ENCODE results near the gene SH3D19.

Gene SH3D19

DNA sequence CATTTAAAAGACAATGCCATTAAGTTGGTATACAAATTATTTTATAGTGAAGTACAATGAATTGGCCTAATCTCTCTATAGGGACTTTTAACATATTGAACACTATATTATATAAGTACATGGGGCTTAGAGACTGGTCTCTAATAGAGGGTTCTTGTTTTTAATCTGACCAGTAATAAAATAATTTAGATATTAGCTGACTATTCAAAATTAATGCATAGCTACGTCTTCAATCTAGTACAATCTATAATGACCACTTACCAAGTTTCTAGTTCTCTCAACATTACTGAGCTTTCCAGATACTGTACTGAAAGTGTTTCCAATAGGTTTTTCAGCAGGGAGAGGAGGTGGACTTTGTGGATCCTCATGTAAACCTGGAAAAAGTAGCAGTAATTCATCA, 166.4 kb downstream of the SH3D19 start:
- no CpG with 5 or more reads among the region's 1 CpG for WGBS (ENCODE audit: insufficient coverage)
- H3K27me3 ChIP-seq (replicated peaks in 2 of 5; ENCODE audit: control insufficient read depth in 4 of 5, insufficient read depth in 5 of 5, low read length in 4 of 5) = no peaks in the 10 kb centered on the region
- H3K4me3 ChIP-seq (ENCODE audit: control insufficient read depth in 1 of 7, extremely low read depth in 1 of 7, insufficient read depth in 4 of 7, low read depth in 2 of 7, low read length in 6 of 7) = no peak overlapping the region
- H3K36me3 ChIP-seq (ENCODE audit: control insufficient read depth in 4 of 4, insufficient read depth in 4 of 4, low read length in 3 of 4) = no peaks in the 10 kb centered on the region
- no peak for DNase-seq
- H3K9me3 ChIP-seq (ENCODE audit: control extremely low read depth in 1 of 5, control insufficient read depth in 4 of 5, insufficient read depth in 2 of 5, low read depth in 1 of 5, low read length in 4 of 5) = no peaks in the 10 kb centered on the region
- CTCF ChIA-PET = no interaction called here
- no peak overlapping the region for H3K27ac ChIP-seq (ENCODE audit: insufficient read depth in 1 of 2, low read depth in 1 of 2, low read length in 2 of 2, poor library complexity in 1 of 2, severe bottlenecking in 2 of 2)
- no peaks in the 10 kb centered on the region for H3K4me1 ChIP-seq (ENCODE audit: control extremely low read depth in 1 of 4, control insufficient read depth in 4 of 4, insufficient read depth in 4 of 4, low read length in 3 of 4)
- POLR2A ChIA-PET = interaction anchor here (0.5 kb wide), 1 partner anchor 16 kb away, joined by 3 read pairs; no protein-coding TSS in a partner anchor

DNA sequence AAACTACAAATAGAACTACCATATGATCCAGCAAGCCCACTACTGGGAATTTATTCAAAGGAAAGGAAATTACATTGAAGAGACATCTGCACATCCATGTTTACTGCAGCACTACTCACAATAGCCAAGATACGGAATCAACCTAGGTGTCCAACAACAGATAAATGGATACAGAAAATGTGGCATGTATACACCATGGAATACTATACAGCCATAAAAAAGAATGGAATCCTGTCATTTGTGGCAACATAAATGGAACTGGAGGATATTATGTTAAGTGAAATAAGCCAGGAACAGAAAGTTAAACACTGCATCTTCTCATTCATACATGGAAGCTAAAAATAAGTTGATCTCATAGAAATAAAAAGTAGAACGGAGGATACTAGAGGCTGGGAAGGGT, 167.9 kb downstream of the SH3D19 start:
- Histone ChIP-seq H3K4me3 (ENCODE audit: control insufficient read depth in 1 of 7, extremely low read depth in 1 of 7, insufficient read depth in 4 of 7, low read depth in 2 of 7, low read length in 6 of 7) (no peak overlapping the region), H3K36me3 (ENCODE audit: control insufficient read depth in 4 of 4, insufficient read depth in 4 of 4, low read length in 3 of 4) (no peaks in the 10 kb centered on the region), H3K9me3 (ENCODE audit: control extremely low read depth in 1 of 5, control insufficient read depth in 4 of 5, insufficient read depth in 2 of 5, low read depth in 1 of 5, low read length in 4 of 5) (no peaks in the 10 kb centered on the region), H3K4me1 (ENCODE audit: control extremely low read depth in 1 of 4, control insufficient read depth in 4 of 4, insufficient read depth in 4 of 4, low read length in 3 of 4) (peaks cover 0 to 4% (median 0%) of the 10 kb centered on the region in 4 experiments), H3K27ac (ENCODE audit: insufficient read depth in 1 of 2, low read depth in 1 of 2, low read length in 2 of 2, poor library complexity in 1 of 2, severe bottlenecking in 2 of 2) (no peak overlapping the region), H3K27me3 (replicated peaks in 2 of 5; ENCODE audit: control insufficient read depth in 4 of 5, insufficient read depth in 5 of 5, low read length in 4 of 5) (no peaks in the 10 kb centered on the region)
- ChIA-PET POLR2A (no interaction called here), CTCF (interaction anchor here (0.5 to 0.6 kb wide), 2 partner anchors 225 to 226 kb away, joined by 3 read pairs; no protein-coding TSS in a partner anchor)
- 100% methylated on average over 1 of the region's 2 CpGs for whole genome bisulfite sequencing (ENCODE audit: insufficient coverage)
- no peak for DNase-seq

GRCh38 chr4:151153585-151153984, 171.8 kb downstream of the SH3D19 start:
- Histone ChIP-seq H3K9me3 (ENCODE audit: control extremely low read depth in 1 of 5, control insufficient read depth in 4 of 5, insufficient read depth in 2 of 5, low read depth in 1 of 5, low read length in 4 of 5) (no peaks in the 10 kb centered on the region), H3K4me1 (ENCODE audit: control extremely low read depth in 1 of 4, control insufficient read depth in 4 of 4, insufficient read depth in 4 of 4, low read length in 3 of 4) (peaks cover 0 to 4% (median 0%) of the 10 kb centered on the region in 4 experiments), H3K36me3 (ENCODE audit: control insufficient read depth in 4 of 4, insufficient read depth in 4 of 4, low read length in 3 of 4) (no peaks in the 10 kb centered on the region), H3K4me3 (ENCODE audit: control insufficient read depth in 1 of 7, extremely low read depth in 1 of 7, insufficient read depth in 4 of 7, low read depth in 2 of 7, low read length in 6 of 7) (no peak overlapping the region), H3K27ac (ENCODE audit: insufficient read depth in 1 of 2, low read depth in 1 of 2, low read length in 2 of 2, poor library complexity in 1 of 2, severe bottlenecking in 2 of 2) (no peak overlapping the region), H3K27me3 (replicated peaks in 2 of 5; ENCODE audit: control insufficient read depth in 4 of 5, insufficient read depth in 5 of 5, low read length in 4 of 5) (no peaks in the 10 kb centered on the region)
- peak in 2 of 3 donors; percentile 18 to 19 for DNase-seq
- ChIA-PET POLR2A (no interaction called here), CTCF (no interaction called here)
- no CpG with 5 or more reads among the region's 2 CpGs for WGBS (ENCODE audit: insufficient coverage)

DNA sequence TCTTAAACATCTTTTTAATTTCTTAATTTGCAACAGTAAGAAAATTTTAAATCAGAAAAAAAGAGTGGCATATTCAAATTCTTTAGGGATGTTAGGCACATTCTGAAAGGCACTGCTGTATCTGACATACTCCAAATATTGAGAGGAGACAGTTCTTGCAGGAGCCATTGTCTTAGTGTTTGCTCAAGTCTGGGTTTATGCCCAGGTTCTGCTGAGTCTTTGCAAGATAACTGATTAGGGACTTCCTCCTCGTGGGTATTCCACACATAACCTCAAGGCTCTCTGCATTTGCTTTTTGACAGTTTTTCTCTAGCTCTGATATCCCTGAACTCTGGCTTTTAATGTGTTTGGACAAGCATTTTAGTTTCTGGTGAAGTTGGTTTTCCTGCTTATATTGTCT, 173.4 kb downstream of the SH3D19 start:
- H3K4me3 ChIP-seq (ENCODE audit: control insufficient read depth in 1 of 7, extremely low read depth in 1 of 7, insufficient read depth in 4 of 7, low read depth in 2 of 7, low read length in 6 of 7) = no peak overlapping the region
- no peaks in the 10 kb centered on the region for H3K36me3 ChIP-seq (ENCODE audit: control insufficient read depth in 4 of 4, insufficient read depth in 4 of 4, low read length in 3 of 4)
- no peak overlapping the region for H3K27ac ChIP-seq (ENCODE audit: insufficient read depth in 1 of 2, low read depth in 1 of 2, low read length in 2 of 2, poor library complexity in 1 of 2, severe bottlenecking in 2 of 2)
- H3K9me3 ChIP-seq (ENCODE audit: control extremely low read depth in 1 of 5, control insufficient read depth in 4 of 5, insufficient read depth in 2 of 5, low read depth in 1 of 5, low read length in 4 of 5) = no peaks in the 10 kb centered on the region
- ChIA-PET CTCF (no interaction called here), POLR2A (no interaction called here)
- H3K27me3 ChIP-seq (replicated peaks in 2 of 5; ENCODE audit: control insufficient read depth in 4 of 5, insufficient read depth in 5 of 5, low read length in 4 of 5) = no peaks in the 10 kb centered on the region
- DNase-seq = peak; percentile 7 to 39 (median 28)
- peaks cover 0 to 4% (median 0%) of the 10 kb centered on the region in 4 experiments for H3K4me1 ChIP-seq (ENCODE audit: control extremely low read depth in 1 of 4, control insufficient read depth in 4 of 4, insufficient read depth in 4 of 4, low read length in 3 of 4)
- 0% methylated on average over 1 of the region's 1 CpG for WGBS (ENCODE audit: insufficient coverage)

DNA sequence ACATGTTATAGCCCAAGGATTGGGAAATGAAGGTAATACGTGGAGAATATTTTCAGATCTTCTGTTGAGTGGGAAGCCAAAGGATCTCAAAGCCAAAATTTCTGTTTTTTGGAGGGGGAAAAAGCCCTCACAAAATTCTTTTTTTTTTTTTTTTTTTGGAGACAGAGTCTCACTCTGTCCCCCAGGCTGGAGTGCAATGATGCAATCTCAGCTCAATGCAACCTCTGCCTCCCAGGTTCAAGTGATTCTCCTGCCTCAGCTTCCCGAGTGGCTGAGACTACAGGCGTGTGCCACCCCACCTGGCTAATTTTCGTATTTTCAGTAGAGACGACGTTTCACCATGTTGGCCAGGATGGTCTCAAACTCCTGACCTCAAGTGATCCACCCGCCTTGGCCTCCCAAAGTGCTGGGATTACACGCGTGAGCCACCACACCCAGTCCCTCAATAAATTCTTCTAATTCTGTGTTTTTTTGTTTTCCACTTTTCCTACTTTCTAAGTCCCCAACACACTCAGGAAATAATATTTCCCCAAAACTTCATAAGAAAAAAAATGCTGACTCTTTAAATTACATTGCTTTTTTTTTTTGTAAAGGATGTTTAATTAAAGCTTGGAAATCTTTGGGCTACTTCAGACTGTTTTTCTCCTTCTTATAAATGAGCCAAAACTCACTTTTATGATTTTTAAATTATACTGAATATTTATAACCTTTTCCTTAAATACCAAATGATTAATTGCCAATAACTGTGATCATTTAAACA, 174.4 kb downstream of the SH3D19 start:
- ChIA-PET CTCF (no interaction called here), POLR2A (no interaction called here)
- Histone ChIP-seq H3K9me3 (ENCODE audit: control extremely low read depth in 1 of 5, control insufficient read depth in 4 of 5, insufficient read depth in 2 of 5, low read depth in 1 of 5, low read length in 4 of 5) (no peaks in the 10 kb centered on the region), H3K27ac (ENCODE audit: insufficient read depth in 1 of 2, low read depth in 1 of 2, low read length in 2 of 2, poor library complexity in 1 of 2, severe bottlenecking in 2 of 2) (no peak overlapping the region), H3K4me3 (ENCODE audit: control insufficient read depth in 1 of 7, extremely low read depth in 1 of 7, insufficient read depth in 4 of 7, low read depth in 2 of 7, low read length in 6 of 7) (no peak overlapping the region), H3K4me1 (ENCODE audit: control extremely low read depth in 1 of 4, control insufficient read depth in 4 of 4, insufficient read depth in 4 of 4, low read length in 3 of 4) (peaks cover 0 to 4% (median 0%) of the 10 kb centered on the region in 4 experiments), H3K36me3 (ENCODE audit: control insufficient read depth in 4 of 4, insufficient read depth in 4 of 4, low read length in 3 of 4) (no peaks in the 10 kb centered on the region), H3K27me3 (replicated peaks in 2 of 5; ENCODE audit: control insufficient read depth in 4 of 5, insufficient read depth in 5 of 5, low read length in 4 of 5) (no peaks in the 10 kb centered on the region)
- no peak for DNase-seq
- 100% methylated on average over 8 of the region's 9 CpGs for WGBS (ENCODE audit: insufficient coverage)

DNA sequence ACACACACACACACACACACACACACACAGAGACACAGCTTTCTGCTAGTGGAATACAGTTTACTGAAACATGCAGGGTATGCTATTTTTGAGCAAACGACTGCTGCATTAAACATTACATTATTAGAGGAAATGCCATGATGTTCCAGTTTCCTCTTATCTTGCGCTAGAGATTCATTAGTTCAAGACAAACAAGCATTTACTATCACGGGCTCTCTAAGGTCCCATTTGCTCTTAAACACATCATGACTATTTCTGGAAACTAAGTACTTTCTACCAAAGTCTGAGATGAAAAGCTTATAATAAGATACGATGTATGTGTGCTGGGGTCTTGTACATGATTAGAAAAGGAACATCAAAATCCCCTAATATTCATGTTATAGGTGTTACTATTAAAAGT, 177.1 kb downstream of the SH3D19 start:
- Histone ChIP-seq H3K4me3 (ENCODE audit: control insufficient read depth in 1 of 7, extremely low read depth in 1 of 7, insufficient read depth in 4 of 7, low read depth in 2 of 7, low read length in 6 of 7) (no peak overlapping the region), H3K27me3 (replicated peaks in 2 of 5; ENCODE audit: control insufficient read depth in 4 of 5, insufficient read depth in 5 of 5, low read length in 4 of 5) (no peaks in the 10 kb centered on the region), H3K27ac (ENCODE audit: insufficient read depth in 1 of 2, low read depth in 1 of 2, low read length in 2 of 2, poor library complexity in 1 of 2, severe bottlenecking in 2 of 2) (no peak overlapping the region), H3K36me3 (ENCODE audit: control insufficient read depth in 4 of 4, insufficient read depth in 4 of 4, low read length in 3 of 4) (no peaks in the 10 kb centered on the region), H3K4me1 (ENCODE audit: control extremely low read depth in 1 of 4, control insufficient read depth in 4 of 4, insufficient read depth in 4 of 4, low read length in 3 of 4) (no peaks in the 10 kb centered on the region), H3K9me3 (ENCODE audit: control extremely low read depth in 1 of 5, control insufficient read depth in 4 of 5, insufficient read depth in 2 of 5, low read depth in 1 of 5, low read length in 4 of 5) (no peaks in the 10 kb centered on the region)
- no peak for DNase-seq
- ChIA-PET CTCF (interaction anchor here (1.2 kb wide), 1 partner anchor 12 kb away, joined by 3 read pairs; no protein-coding TSS in a partner anchor), POLR2A (no interaction called here)
- 100% methylated on average over 2 of the region's 4 CpGs for WGBS (ENCODE audit: insufficient coverage)

DNA sequence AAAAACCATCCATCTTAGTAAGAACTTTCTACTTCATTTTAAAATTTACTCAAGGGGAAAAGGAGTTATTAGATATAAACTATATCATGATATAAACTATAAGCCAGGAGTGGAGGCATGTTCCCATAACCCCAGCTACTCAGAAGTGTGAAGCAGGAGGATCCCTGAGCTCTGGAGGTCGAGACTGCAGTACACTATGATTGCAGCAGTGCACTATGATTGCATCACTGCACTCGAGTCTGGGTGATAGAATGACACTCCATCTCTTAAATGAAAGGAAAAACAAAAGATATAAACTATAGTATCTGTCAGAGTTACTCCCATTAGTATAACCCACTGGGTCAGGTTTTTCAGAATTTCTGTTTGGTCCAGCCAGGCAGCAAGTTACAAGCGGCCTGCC, 178.4 kb downstream of the SH3D19 start:
- Histone ChIP-seq H3K9me3 (ENCODE audit: control extremely low read depth in 1 of 5, control insufficient read depth in 4 of 5, insufficient read depth in 2 of 5, low read depth in 1 of 5, low read length in 4 of 5) (no peaks in the 10 kb centered on the region), H3K27ac (ENCODE audit: insufficient read depth in 1 of 2, low read depth in 1 of 2, low read length in 2 of 2, poor library complexity in 1 of 2, severe bottlenecking in 2 of 2) (no peak overlapping the region), H3K4me1 (ENCODE audit: control extremely low read depth in 1 of 4, control insufficient read depth in 4 of 4, insufficient read depth in 4 of 4, low read length in 3 of 4) (no peaks in the 10 kb centered on the region), H3K4me3 (ENCODE audit: control insufficient read depth in 1 of 7, extremely low read depth in 1 of 7, insufficient read depth in 4 of 7, low read depth in 2 of 7, low read length in 6 of 7) (no peak overlapping the region), H3K27me3 (replicated peaks in 2 of 5; ENCODE audit: control insufficient read depth in 4 of 5, insufficient read depth in 5 of 5, low read length in 4 of 5) (no peaks in the 10 kb centered on the region), H3K36me3 (ENCODE audit: control insufficient read depth in 4 of 4, insufficient read depth in 4 of 4, low read length in 3 of 4) (no peaks in the 10 kb centered on the region)
- DNase-seq = no peak
- ChIA-PET POLR2A (no interaction called here), CTCF (no interaction called here)
- WGBS (ENCODE audit: insufficient coverage) = 100% methylated on average over 1 of the region's 3 CpGs

All from common myeloid progenitor, CD34-positive (primary cell).